GM19240 (cell line): ENCODE data around the gene HEATR9.

Experiments
- DNase-seq: peaks from one replicate; pipeline ENCODE4 v3.0.0; 2011; ENCODE audit warnings: low spot score; ENCODE audit not compliant: insufficient read length

The HEATR9 gene

DNA sequence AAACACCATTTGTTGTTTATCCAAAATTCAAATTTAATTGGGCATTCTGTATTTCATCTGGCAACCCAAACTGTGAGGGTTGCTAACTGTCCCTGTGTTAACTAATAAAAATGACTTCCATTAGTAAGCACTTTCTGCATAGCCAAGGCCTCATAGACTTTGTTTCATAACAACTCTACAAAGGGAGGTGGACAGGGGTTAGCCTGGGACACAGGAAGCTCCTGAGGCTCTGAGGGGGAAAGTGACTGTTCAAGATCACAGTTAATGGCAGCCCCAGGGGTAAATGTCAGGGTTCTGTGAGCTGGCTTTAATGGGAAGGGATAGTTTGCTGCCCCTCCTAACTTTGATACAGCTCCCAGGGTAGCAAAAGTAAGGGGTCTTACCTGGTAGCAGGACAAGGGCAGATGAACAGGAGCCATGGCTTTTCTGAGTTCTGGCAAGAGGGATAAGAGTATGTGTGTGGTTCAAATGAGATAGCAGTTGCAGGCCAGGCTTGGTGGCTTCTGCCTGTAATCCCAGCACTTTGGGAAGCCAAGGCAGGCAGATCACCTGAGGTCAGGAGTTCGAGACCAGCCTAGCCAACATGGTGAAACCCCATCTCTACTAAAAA is 2.2 kb downstream of the HEATR9 start:
- no peak for DNase-seq

DNA sequence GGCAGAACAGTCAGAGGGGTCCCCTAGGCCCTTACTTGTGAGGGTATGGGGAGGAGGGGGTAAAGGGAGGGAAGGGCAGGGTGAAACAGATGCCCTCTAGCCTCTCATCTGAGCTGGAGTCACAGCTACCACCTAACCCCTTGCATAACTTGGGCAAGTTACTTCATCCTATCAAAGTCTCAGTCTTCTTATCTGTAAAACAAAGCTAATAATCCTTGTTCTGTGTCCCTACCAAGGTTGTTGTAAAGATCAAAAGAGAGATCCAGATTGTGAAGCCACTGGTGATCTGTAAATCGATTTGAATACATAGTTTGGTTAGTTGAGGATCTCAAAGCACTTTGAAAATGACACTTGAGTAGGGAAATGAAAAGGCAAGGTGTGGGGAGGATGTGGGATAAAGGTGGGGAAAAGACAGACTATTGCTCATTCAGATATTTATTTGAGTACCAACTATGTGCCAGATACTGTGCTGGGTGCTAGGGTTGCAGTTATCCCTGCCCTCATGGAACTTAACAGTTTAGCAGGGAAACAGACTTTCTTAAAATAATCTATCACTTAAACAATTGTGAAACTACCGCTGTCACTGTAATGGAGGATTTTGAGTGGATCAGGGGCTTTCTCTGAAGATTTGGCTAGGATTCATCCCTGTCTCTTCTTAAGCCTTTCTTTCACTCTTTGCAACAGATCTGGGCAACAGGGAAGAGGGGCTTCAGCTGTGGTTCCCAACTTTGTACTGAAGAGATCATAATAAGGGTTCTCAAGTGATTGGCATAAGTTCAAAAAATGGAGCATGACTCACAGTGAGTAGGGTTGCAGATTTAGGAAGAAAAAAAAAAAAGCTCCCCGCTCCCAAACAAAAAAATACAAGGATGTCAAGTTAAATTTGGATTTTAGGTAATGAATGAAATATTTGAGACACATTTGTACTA is 3.0 kb downstream of the HEATR9 start:
- no peak for DNase-seq

DNA sequence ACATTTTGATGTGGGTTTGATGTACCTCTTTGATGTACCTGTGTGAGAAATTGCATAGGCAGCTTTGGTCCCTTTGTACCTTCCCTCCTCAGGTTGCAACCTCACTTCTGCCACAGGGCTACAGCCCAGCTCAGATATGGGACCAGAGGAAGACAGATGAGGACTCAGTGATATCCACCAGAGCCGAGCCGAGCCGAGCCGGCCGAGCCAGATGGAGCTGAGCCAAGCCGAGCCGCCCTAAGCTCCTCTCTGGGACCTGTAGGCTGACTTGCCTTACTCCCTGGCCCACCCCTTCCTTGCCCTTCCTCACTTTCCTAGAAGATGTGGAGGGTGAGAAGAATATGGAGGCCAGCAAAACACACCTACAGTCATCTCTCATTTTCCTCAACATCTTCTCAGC is 3.8 kb downstream of the HEATR9 start:
- DNase-seq: no peak

DNA sequence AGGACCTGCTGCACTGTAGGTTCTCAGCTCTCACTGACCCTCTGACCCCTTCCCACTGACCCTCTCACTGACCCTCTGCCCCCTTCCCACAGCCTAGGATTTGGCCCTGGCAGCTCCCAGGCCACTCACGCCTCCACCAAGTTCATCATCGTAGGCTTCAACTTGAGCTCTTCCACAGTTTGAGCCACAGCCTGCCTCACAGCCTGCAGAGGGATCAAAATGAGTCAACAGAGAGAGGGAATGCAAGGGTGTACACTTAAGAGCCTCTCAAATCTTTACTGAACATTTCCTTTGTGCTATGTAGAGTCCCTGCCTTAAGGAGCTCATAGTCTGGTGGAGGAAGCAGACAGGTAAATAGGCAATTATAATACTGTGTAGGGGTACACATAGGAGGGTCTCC is 12.1 kb downstream of the HEATR9 start:
- no peak for DNase-seq

DNA sequence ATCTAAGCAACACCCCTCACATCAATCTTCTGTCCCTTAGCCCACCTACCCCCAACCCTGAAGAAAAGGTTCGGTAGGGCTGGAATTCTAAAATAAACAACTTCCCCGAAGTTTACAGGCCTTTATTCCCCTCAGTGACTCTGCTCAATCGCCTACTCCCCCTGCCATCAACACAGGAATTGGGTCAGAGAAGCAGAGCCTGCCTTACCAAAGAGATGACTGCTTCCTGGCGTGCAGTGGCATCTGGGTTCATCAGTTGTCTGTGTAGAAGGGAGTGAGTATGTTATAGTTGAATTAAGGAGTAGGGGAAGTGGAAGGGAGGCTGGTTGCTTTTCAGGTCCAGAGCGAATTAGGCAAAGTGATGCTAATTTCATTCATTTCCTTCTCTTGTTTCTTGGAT is 12.7 kb downstream of the HEATR9 start:
- DNase-seq: no peak

DNA sequence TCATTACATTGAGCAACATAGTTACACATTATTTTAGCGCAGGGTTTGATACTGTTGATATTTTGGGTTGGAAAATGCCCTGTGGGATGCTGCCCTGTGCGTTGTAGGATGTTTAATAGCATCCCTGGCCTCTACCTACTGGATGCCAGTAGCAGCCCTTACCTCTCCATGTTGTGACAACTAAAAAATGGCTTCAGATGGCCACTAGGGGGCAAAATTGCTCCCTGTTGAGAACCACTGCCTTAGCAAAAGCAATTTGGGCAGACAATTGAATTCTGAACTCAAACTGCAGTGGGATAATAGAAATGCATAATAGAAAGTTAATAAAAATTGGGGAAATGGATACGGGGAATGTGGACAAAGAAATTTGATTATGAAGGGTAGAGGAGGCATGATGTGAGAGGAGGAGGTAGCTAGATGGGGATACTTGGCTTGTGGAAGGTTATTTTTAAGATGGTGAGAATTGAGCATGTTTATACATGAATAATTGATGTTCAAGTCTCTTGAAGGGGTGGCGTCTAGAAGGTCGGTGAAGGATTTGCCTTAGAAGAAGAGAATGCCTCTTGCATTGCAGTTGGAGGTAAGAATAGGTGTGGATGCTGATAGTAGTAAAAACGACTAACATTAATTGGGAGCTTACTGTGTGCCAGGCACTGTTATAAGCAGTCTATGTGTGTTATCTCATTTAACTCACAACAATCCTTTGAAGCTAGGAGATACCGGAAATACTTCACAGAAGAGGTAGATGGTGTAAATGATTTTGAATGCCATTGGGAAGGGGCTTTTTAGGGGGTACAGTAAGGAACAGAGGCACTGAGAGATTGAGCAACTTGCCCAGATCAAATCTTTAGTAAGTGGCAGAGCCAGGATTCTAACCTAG is 19.0 kb downstream of the HEATR9 start:
- DNase-seq: peak; percentile 41

DNA sequence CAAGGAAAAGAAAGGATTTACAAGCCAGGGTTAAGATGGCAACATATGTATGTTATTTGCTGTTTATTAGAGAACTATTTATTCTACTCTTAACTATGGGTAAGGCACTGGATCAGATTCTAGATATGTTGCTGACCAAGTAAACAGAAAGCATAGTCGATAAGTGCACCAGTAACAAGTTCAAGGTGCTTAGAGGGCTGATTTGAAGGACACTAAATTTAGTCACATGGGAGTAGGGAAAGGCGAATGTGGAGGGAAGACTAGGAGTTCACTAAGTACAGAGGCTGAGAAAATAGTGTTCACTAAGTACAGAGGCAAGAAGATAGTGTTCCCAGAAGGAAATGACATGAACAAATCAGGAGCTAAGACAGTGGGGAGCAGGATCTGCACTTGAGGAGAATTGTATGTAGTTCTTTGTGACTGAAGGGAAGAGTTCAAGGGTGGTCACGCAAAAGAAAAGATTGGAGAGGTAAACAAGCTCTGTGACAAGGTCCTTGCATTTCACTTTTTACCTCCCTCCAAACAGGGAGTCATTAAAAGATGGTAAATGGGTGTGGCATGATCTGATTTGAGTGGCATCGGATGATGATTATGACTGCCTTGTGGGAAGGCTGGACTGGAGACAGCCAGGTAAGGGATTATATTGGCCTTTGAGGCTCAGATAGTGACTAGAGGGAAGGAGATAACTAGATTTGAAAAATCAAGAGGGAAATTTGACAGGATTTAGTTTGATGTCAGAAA is 20.9 kb downstream of the HEATR9 start:
- DNase-seq: no peak

GRCh38 chr17:35847006-35847405 is 21.7 kb downstream of the HEATR9 start:
- DNase-seq: no peak

GRCh38 chr17:35846055-35846809 is 22.5 kb downstream of the HEATR9 start:
- no peak for DNase-seq

DNA sequence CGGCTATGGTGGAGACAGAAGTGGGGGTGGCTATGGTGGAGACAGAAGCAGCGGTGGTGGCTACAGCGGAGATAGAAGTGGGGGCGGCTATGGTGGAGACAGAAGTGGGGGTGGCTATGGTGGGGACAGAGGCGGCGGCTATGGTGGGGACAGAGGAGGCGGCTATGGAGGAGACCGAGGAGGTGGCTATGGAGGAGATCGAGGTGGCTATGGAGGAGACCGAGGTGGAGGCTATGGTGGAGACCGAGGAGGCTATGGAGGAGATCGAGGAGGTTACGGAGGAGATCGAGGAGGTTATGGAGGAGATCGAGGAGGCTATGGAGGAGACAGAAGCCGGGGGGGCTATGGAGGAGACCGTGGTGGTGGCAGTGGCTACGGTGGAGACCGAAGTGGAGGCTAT is 24.1 kb downstream of the HEATR9 start:
- no peak for DNase-seq

- DNase-seq: no peak
Measured at GRCh38 chr17:35843698-35844097, 25.0 kb downstream of the HEATR9 start.

GRCh38 chr17:35842239-35842638 is 26.5 kb downstream of the HEATR9 start:
- no peak for DNase-seq

GRCh38 chr17:35841505-35841904 is 27.2 kb downstream of the HEATR9 start:
- no peak for DNase-seq

GRCh38 chr17:35841101-35841500 is 27.6 kb downstream of the HEATR9 start:
- no peak for DNase-seq

DNA sequence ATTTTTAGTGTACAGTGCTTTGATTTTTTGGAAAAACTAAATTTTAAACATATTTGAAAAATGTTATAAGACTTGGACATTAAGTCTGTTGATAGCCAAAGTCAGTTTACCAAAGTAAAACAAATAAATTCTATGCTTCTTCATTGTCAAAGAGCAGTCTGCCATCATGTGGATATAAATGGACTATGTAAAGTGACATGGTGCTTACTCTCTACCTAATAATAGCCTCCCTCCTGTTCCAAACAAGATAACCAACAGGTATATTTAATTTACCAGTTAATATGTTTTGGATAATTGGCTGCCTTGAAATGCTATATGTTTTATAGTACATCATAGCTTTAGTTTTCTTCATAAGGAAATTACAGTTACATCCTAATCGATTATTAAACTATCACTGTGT is 43.5 kb downstream of the HEATR9 start:
- no peak for DNase-seq

DNA sequence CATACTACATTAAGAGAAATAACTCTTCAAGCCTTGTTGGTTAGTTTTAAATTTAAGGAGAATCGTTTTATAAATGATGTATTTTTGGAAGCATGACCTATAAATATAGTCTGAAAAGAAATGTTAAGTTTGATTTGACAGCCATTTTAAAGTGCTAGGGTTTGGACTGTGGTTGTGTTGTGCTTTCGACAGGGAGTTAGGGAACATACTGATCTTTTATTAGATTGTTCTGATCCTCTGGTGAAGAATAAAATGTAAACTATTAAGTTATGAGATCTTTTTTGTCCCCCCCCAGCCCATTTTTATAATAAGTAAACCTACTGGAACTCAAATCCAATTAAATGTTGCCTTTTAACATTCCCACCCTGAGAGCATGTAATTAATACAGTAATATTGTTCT is 47.4 kb downstream of the HEATR9 start:
- no peak for DNase-seq

DNA sequence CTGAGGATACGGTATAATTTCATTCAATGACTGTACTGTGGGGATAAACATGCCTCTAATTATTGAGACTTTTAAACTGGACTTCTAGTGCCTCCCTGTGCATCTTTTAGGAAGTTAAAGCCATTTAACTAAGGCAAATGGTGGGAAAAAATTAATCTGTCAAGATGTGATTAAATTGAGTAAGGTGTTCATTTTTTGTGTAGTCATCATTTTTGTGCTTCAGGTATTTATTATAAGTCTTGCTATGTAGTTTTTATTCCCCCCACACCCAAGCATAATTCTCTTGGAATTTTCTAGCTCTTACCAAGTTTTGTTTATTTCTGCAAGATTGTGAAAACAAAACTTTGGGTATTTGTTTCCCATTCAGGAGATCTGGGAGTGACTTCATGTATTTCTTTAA is 49.2 kb downstream of the HEATR9 start:
- DNase-seq: no peak

DNA sequence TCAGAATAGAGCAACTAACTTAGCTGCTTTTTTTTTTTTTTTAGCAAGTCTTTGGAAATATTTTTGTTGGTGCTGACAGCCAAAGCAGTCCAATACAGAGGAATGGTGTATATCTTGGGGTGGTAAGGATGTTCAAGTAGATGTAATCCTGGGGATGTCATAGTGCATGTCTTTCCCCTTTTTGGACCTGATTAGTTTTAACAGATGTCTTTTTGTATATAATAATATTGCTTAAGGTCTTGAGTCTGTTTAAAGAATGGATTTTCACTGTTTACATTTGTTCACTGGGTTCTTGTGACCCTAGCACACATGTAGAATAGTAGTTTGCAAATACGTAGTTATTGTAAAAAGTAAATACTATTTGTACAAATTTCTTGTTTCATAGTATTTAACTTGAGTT is 51.5 kb downstream of the HEATR9 start:
- no peak for DNase-seq

DNA sequence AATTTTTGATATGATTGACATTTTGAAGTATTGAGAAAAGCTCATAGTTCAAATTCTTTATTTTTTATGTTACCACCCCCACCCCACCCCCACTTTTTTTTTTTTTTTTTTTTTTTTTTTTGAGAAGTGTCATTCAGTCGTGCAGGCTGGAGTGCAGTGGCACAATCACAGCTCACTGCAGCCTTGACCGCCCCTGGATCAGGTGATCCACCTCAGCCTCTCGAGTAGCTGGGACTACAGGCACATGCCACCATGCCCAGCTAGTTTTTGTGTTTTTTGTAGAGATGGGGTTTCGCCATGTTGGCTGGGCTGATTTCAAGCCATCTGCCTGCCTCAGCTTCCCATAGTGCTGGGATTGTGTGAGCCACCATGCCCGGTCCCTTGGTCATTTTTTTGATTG is 52.0 kb downstream of the HEATR9 start:
- no peak for DNase-seq

DNA sequence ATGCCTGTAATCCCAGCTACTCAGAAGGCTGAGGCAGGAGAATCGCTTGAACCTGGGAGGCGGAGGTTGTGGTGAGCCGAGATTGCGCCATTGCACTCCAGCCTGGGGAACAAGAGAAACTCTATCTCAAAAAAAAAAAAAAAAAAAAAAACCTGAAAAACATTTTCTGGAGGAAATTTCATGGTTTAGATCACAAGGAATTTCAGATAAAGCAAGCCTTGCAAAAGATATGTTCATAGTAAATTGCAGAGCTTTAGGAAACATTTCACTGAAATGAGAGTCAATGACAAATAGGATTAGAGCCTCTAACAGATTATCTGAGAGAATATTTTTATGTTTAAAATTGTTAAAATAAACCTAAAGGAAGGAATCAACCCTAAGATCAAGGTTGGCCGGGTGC is 56.2 kb downstream of the HEATR9 start:
- DNase-seq: no peak

DNA sequence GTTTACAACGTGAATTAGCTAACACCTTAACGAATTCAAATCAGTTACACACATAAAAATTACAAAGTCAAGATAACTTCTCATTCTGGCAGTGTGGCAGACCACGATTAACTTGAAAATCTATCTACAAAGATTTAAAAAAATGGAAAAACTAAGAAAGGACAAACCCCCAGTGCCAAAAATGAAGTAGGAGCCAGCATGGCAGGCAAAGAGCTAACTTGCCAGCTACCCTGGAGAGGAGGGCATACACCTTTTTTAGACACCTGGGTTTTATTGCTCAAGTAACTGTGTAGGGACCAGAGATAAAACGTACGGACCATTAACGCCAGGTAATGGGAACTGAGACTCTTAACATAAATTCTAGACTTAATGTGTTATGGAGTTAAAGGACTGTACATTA is 56.9 kb downstream of the HEATR9 start:
- DNase-seq: no peak
